Spleen (tissue), 11 donors: Measurements from ENCODE around the gene GOLGA6L9. TPM values are rescaled to one million over a fixed set of nuclear protein-coding genes. Genes with fewer than 3 reads are reported as not detected.
"Not testable (repeated sequence)": the region's sequence is repeated elsewhere in the genome, so short reads cannot be mapped to it uniquely, and the experiment has no call there.

ENCODE experiments used
- DNase-seq: peaks from one replicate; pipeline ENCODE4 v3.0.0-alpha.2; 2020
- H3K27ac ChIP-seq, 8 donors: fragments of 200-600 bp; sonication (generic) in 7 of 8; 1 replicate in 4 of 8; 2 replicates in 4 of 8; pipeline versions ENCODE4 v1.5.0 to v1.8.0; 2016 to 2021; ENCODE audit warnings: inconsistent platforms in 4 of 8, mild to moderate bottlenecking in 4 of 8, moderate library complexity in 1 of 8
- H3K27me3 ChIP-seq, 7 donors: fragments of 200-600 bp; sonication (generic) in 6 of 7; replicated peaks in 1 of 7; 1 replicate in 4 of 7; 2 replicates in 3 of 7; pipeline versions ENCODE4 v1.5.0 to v1.8.0; 2016 to 2021; ENCODE audit warnings: inconsistent platforms in 3 of 7, mild to moderate bottlenecking in 1 of 7
- H3K36me3 ChIP-seq, 6 donors: fragments of 200-600 bp; sonication (generic) in 5 of 6; 1 replicate in 4 of 6; 2 replicates in 2 of 6; pipeline versions ENCODE4 v1.5.0 to v1.8.0; 2016 to 2021; ENCODE audit warnings: inconsistent platforms in 2 of 6
- H3K4me1 ChIP-seq, 6 donors: fragments of 200-600 bp; sonication (generic) in 5 of 6; 1 replicate in 3 of 6; 2 replicates in 3 of 6; pipeline versions ENCODE4 v1.5.0 to v1.8.0; 2016 to 2021; ENCODE audit warnings: inconsistent platforms in 3 of 6
- H3K4me3 ChIP-seq, 8 donors: fragments of 200-600 bp; sonication (generic) in 7 of 8; 1 replicate in 4 of 8; 2 replicates in 4 of 8; pipeline versions ENCODE4 v1.5.0 to v1.8.0; 2016 to 2021; ENCODE audit warnings: inconsistent platforms in 4 of 8, mild to moderate bottlenecking in 4 of 8, moderate library complexity in 2 of 8
- H3K9me3 ChIP-seq, 8 donors: fragments of 200-600 bp; sonication (generic) in 7 of 8; 1 replicate in 4 of 8; 2 replicates in 4 of 8; pipeline versions ENCODE4 v1.5.0 to v1.8.0; 2016 to 2021; ENCODE audit warnings: inconsistent platforms in 4 of 8
- CTCF ChIP-seq, 11 experiments: fragments of 200-600 bp in 7 of 11; fragments of 450-650 bp in 4 of 11; sonication (generic) in 4 of 11; IDR thresholded peaks in 8 of 11; conservative IDR thresholded peaks in 3 of 11; 1 replicate in 7 of 11; 2 replicates in 4 of 11; pipeline versions ENCODE4 v1.4.0 to v1.8.0; 2016 to 2021; ENCODE audit warnings: antibody characterized with exemption in 11 of 11, inconsistent platforms in 4 of 11, mild to moderate bottlenecking in 1 of 11
- WGBS, 5 donors: extraction: QIAGEN DNeasy Blood & Tissue Kit in 3 of 5; methylation state at CpG; one replicate each; pipeline versions ENCODE4 v1.1.5 to v1.1.7; 2013 to 2018; 5-methylcytosine and 5-hydroxymethylcytosine counted together
- intact Hi-C: fragments of 100-400 bp; cut with DNase I; formaldehyde crosslinking; loops from one replicate; pipeline ENCODE4 v1.15.0; 2023; ENCODE audit warnings: low total_unique reads
- polyA plus RNA-seq, 3 donors: library from polyadenylated mRNA; stranded (reverse); fragments of 200-250 nt; gene quantifications; one replicate each; pipeline ENCODE4 v1.2.1, GENCODE V29; 2013
- total RNA-seq, 7 donors: library from RNA; depleted of rRNA in 3 of 7; stranded (reverse); fragments of >200 nt in 3 of 7; fragmentation: NEBNext Ultra II Directional in 4 of 7; extraction: Animal tissue kit (Norgen Biotek cat#: 25700) in 4 of 7; gene quantifications; one replicate each; pipeline versions ENCODE4 v1.1.0 to v1.2.1, GENCODE V29; 2016 to 2021
- donor health status: healthy with polysubstance abuse.
- donor health status: DM: no; HTN: no; CAD: no; lungs with moderate emphysema.
- donor health status: DM: no; HTN: no; CAD: no.
- donor health status: Bipolar disorder and iron deficiency.
- donor health status: healthy.
- donor health status: DM: no; HTN: no; CAD: no.
- donor health status: DM: yes; HTN: yes; CAD: no.

GOLGA6L9 gene
- total and polyA plus RNA-seq, 10 donors, result 2.6 to 8.2 (median 3.9) TPM

GRCh38 chr15:82420516-82420915 is 9.1 kb upstream of the GOLGA6L9 start:
- 74 to 98% (median 87%) methylated on average over 2 of the region's 2 CpGs for WGBS, 5 donors
- H3K36me3 ChIP-seq, H3K4me1 ChIP-seq, DNase-seq, H3K9me3 ChIP-seq, intact Hi-C loops, H3K27ac ChIP-seq, H3K4me3 ChIP-seq, H3K27me3 ChIP-seq: not testable (repeated sequence)

DNA sequence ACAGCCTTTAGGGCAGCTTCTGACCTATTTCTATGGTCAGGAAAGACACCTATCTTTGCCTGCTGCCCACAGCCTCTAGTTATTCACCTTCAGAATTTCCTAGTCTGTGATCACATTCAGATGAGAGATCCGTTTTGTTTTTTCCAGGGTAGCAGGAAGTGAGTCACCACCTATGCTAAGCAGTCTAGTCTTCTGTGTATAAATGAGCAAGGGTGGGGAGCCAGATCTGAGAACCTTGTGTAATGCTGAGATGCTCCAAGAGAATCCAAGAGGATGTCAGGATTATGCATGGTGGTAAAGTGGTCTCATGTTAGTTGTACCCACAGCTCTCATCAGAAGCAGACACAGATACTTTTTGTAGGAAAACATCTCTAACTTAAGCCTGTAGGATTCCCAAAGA is 8.7 kb upstream of the GOLGA6L9 start:
- H3K36me3 ChIP-seq, H3K27me3 ChIP-seq, DNase-seq, intact Hi-C loops, H3K4me3 ChIP-seq, H3K9me3 ChIP-seq, H3K4me1 ChIP-seq, H3K27ac ChIP-seq: not testable (repeated sequence)
- no CpG with 5 or more reads among the region's 1 CpG for WGBS, 5 donors

GRCh38 chr15:82427117-82427516 is 2.5 kb upstream of the GOLGA6L9 start:
- whole genome bisulfite sequencing, 5 donors, result 63 to 95% (median 84%) methylated on average over 1 of the region's 1 CpG; no CpG with 5 or more reads in 1 of the 5 donors
- DNase-seq, H3K4me3 ChIP-seq, H3K4me1 ChIP-seq, H3K36me3 ChIP-seq, H3K27me3 ChIP-seq, H3K9me3 ChIP-seq, H3K27ac ChIP-seq, intact Hi-C loops: not testable (repeated sequence)

GRCh38 chr15:82445420-82445819 is 15.8 kb downstream of the GOLGA6L9 start:
- Histone ChIP-seq H3K4me3 (peak overlapping the region in 6 of 8 donors; percentile 13 to 49 (median 30)), H3K27ac (peak overlapping the region in 4 of 8 donors; percentile 48 to 73 (median 58))
- H3K9me3 ChIP-seq, H3K27me3 ChIP-seq, H3K4me1 ChIP-seq, H3K36me3 ChIP-seq, intact Hi-C loops: not testable (repeated sequence)
- peak; percentile 69 for DNase-seq
- WGBS, 5 donors, result 0 to 2% (median 1%) methylated on average over 11 to 30 of the region's 32 CpGs; no CpG with 5 or more reads in 2 of the 5 donors
- TF ChIP-seq CTCF (IDR thresholded peaks at IDR 0.05 in 8 of 11, conservative IDR thresholded peaks at IDR 0.05 in 3 of 11), result peak in 2 of 11 experiments; percentile 16 to 26

- H3K9me3 ChIP-seq, H3K27ac ChIP-seq, H3K4me1 ChIP-seq, intact Hi-C loops, DNase-seq, H3K4me3 ChIP-seq, H3K36me3 ChIP-seq, H3K27me3 ChIP-seq: not testable (repeated sequence)
- 86 to 94% (median 93%) methylated on average over 2 of the region's 4 CpGs for WGBS, 5 donors
Observed at GRCh38 chr15:82457336-82457735, 27.7 kb downstream of the GOLGA6L9 start.

GRCh38 chr15:82465629-82466028 is 36.0 kb downstream of the GOLGA6L9 start:
- H3K36me3 ChIP-seq, H3K27ac ChIP-seq, H3K9me3 ChIP-seq, H3K4me3 ChIP-seq, H3K27me3 ChIP-seq, H3K4me1 ChIP-seq, DNase-seq, intact Hi-C loops: not testable (repeated sequence)
- WGBS, 5 donors, result no CpG with 5 or more reads among the region's 5 CpGs

DNA sequence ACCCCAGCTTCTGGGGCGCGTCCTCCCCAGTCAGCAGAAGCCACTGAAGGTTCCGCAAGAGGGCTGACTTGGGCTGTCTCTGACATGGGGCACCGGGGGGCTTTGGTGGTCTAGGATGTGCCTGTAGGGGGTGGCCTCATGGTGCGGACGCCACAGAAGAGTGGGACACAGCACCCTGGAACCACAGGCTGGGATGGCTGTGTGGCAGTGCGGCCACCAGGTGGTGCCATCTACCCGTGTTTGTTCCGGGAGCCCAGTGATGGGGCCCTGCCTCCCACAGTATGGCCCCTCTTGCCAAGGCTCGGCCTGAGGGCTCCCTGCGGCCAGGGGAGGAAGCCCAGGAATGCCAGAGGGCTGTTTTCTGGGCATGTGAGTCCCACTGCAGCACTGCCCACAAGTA is 38.6 kb downstream of the GOLGA6L9 start:
- H3K9me3 ChIP-seq, H3K27me3 ChIP-seq, H3K36me3 ChIP-seq, H3K4me1 ChIP-seq, H3K4me3 ChIP-seq, H3K27ac ChIP-seq, DNase-seq, intact Hi-C loops: not testable (repeated sequence)
- WGBS, 5 donors, result 8 to 19% (median 13%) methylated on average over 3 to 4 of the region's 11 CpGs; no CpG with 5 or more reads in 2 of the 5 donors
- TF ChIP-seq CTCF (IDR thresholded peaks at IDR 0.05 in 8 of 11, conservative IDR thresholded peaks at IDR 0.05 in 3 of 11), result peak in 5 of 11 experiments; percentile 40 to 55 (median 42)

- H3K9me3 ChIP-seq, H3K4me1 ChIP-seq, H3K36me3 ChIP-seq, DNase-seq, H3K4me3 ChIP-seq, intact Hi-C loops, H3K27me3 ChIP-seq, H3K27ac ChIP-seq: not testable (repeated sequence)
- WGBS, 5 donors, result 77% methylated on average over 2 of the region's 12 CpGs; no CpG with 5 or more reads in 4 of the 5 donors
Observed at GRCh38 chr15:82469381-82469780, 39.8 kb downstream of the GOLGA6L9 start.

GRCh38 chr15:82472269-82472982 is 42.8 kb downstream of the GOLGA6L9 start:
- H3K27me3 ChIP-seq, H3K27ac ChIP-seq, H3K4me3 ChIP-seq, intact Hi-C loops, H3K4me1 ChIP-seq, H3K36me3 ChIP-seq, H3K9me3 ChIP-seq: not testable (repeated sequence)
- 89 to 96% (median 93%) methylated on average over 18 to 32 of the region's 32 CpGs for WGBS, 5 donors
- peak; percentile 65 for DNase-seq
